ENCODE data around the gene TMEM236. TPM values are rescaled to one million over a fixed set of nuclear protein-coding genes. Genes with fewer than 3 reads are reported as not detected.

TMEM236 gene
- total RNA-seq, 1 experiment from 2014 or later, result not detected

- DNase-seq (ENCODE audit: low read depth), result no peak
These were observed 11.3 kb upstream of the TMEM236 start for GRCh38 chr10:17740668-17741067.

- DNase-seq (ENCODE audit: low read depth), result peak; percentile 32
These were observed 9.1 kb upstream of the TMEM236 start for GRCh38 chr10:17742918-17743317.

- no peak for DNase-seq (ENCODE audit: low read depth)
These were observed 8.6 kb upstream of the TMEM236 start for GRCh38 chr10:17743437-17743836.

GRCh38 chr10:17744341-17744861 is 7.6 kb upstream of the TMEM236 start:
- DNase-seq (ENCODE audit: low read depth), result no peak

GRCh38 chr10:17747883-17748550 is 4.0 kb upstream of the TMEM236 start:
- DNase-seq (ENCODE audit: low read depth), result no peak

GRCh38 chr10:17749890-17750289 is 2.1 kb upstream of the TMEM236 start:
- DNase-seq (ENCODE audit: low read depth), result no peak

GRCh38 chr10:17756557-17757217 is 4.7 kb downstream of the TMEM236 start:
- DNase-seq (ENCODE audit: low read depth), result peak; percentile 75

- DNase-seq (ENCODE audit: low read depth), result peak; percentile 28
These were observed 6.2 kb downstream of the TMEM236 start for GRCh38 chr10:17758200-17758599.

- no peak for DNase-seq (ENCODE audit: low read depth)
These were observed 6.9 kb downstream of the TMEM236 start for GRCh38 chr10:17758896-17759295.

GRCh38 chr10:17764142-17764541 is 12.1 kb downstream of the TMEM236 start:
- no peak for DNase-seq (ENCODE audit: low read depth)

GRCh38 chr10:17765602-17766001 is 13.6 kb downstream of the TMEM236 start:
- peak; percentile 27 for DNase-seq (ENCODE audit: low read depth)

- no peak for DNase-seq (ENCODE audit: low read depth)
These were observed 14.7 kb downstream of the TMEM236 start for GRCh38 chr10:17766731-17767130.

GRCh38 chr10:17768496-17768895 is 16.5 kb downstream of the TMEM236 start:
- DNase-seq (ENCODE audit: low read depth), result no peak

- DNase-seq (ENCODE audit: low read depth), result peak; percentile 56
These were observed 17.0 kb downstream of the TMEM236 start for GRCh38 chr10:17768957-17769356.

GRCh38 chr10:17771017-17771416 is 19.0 kb downstream of the TMEM236 start:
- no peak for DNase-seq (ENCODE audit: low read depth)

GRCh38 chr10:17779784-17780183 is 27.8 kb downstream of the TMEM236 start:
- no peak for DNase-seq (ENCODE audit: low read depth)

GRCh38 chr10:17780727-17781126 is 28.7 kb downstream of the TMEM236 start:
- no peak for DNase-seq (ENCODE audit: low read depth)

- no peak for DNase-seq (ENCODE audit: low read depth)
These were observed 29.9 kb downstream of the TMEM236 start for GRCh38 chr10:17781856-17782255.

- peak; percentile 92 for DNase-seq (ENCODE audit: low read depth)
These were observed 31.1 kb downstream of the TMEM236 start for GRCh38 chr10:17782921-17783665.

- DNase-seq (ENCODE audit: low read depth), result no peak
These were observed 31.8 kb downstream of the TMEM236 start for GRCh38 chr10:17783751-17784150.

GRCh38 chr10:17784688-17785087 is 32.7 kb downstream of the TMEM236 start:
- peak; percentile 43 for DNase-seq (ENCODE audit: low read depth)

GRCh38 chr10:17785276-17785930 is 33.4 kb downstream of the TMEM236 start:
- DNase-seq (ENCODE audit: low read depth), result no peak
